ENCODE data around the gene GALNT18. TPM values are rescaled to one million over a fixed set of nuclear protein-coding genes. Genes with fewer than 3 reads are reported as not detected.

The GALNT18 gene
- total and polyA plus RNA-seq, 2 experiments from 2014 or later = 4.3 to 10.8 TPM

- Histone ChIP-seq H3K27me3 (ENCODE audit: insufficient read depth) (no peaks in the 10 kb centered on the region), H3K36me3 (ENCODE audit: insufficient read depth) (no peaks in the 10 kb centered on the region), H3K9me2 (ENCODE audit: insufficient read depth) (peaks cover 6% of the 10 kb centered on the region; the same call in 1 of the 2 replicates), H3K4me1 (ENCODE audit: insufficient read depth) (no peaks in the 10 kb centered on the region), H3K4me2 (no peak overlapping the region), H3K27ac (ENCODE audit: low read depth) (no peak overlapping the region), H4K20me1 (replicated peaks; ENCODE audit: insufficient read depth) (no peaks in the 10 kb centered on the region), H3K79me2 (replicated peaks; ENCODE audit: insufficient read depth) (no peaks in the 10 kb centered on the region), H3K4me3 (no peak overlapping the region), H3F3A (replicated peaks; ENCODE audit: low read depth) (no peaks in the 10 kb centered on the region), H2AFZ (no peak overlapping the region)
- H3K4me3 Mint-ChIP-seq = no peak overlapping the region
- TF ChIP-seq, protein P1, sequence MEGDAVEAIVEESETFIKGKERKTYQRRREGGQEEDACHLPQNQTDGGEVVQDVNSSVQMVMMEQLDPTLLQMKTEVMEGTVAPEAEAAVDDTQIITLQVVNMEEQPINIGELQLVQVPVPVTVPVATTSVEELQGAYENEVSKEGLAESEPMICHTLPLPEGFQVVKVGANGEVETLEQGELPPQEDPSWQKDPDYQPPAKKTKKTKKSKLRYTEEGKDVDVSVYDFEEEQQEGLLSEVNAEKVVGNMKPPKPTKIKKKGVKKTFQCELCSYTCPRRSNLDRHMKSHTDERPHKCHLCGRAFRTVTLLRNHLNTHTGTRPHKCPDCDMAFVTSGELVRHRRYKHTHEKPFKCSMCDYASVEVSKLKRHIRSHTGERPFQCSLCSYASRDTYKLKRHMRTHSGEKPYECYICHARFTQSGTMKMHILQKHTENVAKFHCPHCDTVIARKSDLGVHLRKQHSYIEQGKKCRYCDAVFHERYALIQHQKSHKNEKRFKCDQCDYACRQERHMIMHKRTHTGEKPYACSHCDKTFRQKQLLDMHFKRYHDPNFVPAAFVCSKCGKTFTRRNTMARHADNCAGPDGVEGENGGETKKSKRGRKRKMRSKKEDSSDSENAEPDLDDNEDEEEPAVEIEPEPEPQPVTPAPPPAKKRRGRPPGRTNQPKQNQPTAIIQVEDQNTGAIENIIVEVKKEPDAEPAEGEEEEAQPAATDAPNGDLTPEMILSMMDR (conservative IDR thresholded peaks at IDR 0.05; ENCODE audit: low read depth in 2 of 2) = peak in 1 of 2 experiments; percentile 43; a peak in 2 of 4 replicates
- TF ChIP-seq EZH2phosphoT487 (IDR thresholded peaks at IDR 0.05; ENCODE audit: unreplicated experiment) (no peak), ETS1 (IDR thresholded peaks at IDR 0.05) (no peak)
- no peaks in the 10 kb centered on the region for H3K36me3 Mint-ChIP-seq (ENCODE audit: low read depth)
- no peaks in the 10 kb centered on the region for H3K9me3 Mint-ChIP-seq
- ATAC-seq (no peak), DNase-seq (ENCODE audit: low spot score) (no peak)
- 0 out of 3 replicates have a peak, but pooled peaks cover 4% of the 10 kb centered on the region for H3K4me1 Mint-ChIP-seq
- no peak overlapping the region for H3K27ac Mint-ChIP-seq
- H3K27me3 Mint-ChIP-seq (ENCODE audit: insufficient read depth, low read depth, poor library complexity) = peaks cover 5% of the 10 kb centered on the region
Observed at GRCh38 chr11:11493698-11494097, 128.1 kb downstream of the GALNT18 start.

- Histone ChIP-seq H3K79me2 (replicated peaks; ENCODE audit: insufficient read depth) (no peaks in the 10 kb centered on the region), H2AFZ (no peak overlapping the region), H3K4me2 (no peak overlapping the region), H3K27ac (ENCODE audit: low read depth) (no peak overlapping the region), H3K4me1 (ENCODE audit: insufficient read depth) (no peaks in the 10 kb centered on the region), H3K27me3 (ENCODE audit: insufficient read depth) (no peaks in the 10 kb centered on the region), H3K4me3 (no peak overlapping the region), H3F3A (replicated peaks; ENCODE audit: low read depth) (no peaks in the 10 kb centered on the region), H3K9me2 (ENCODE audit: insufficient read depth) (peaks cover 10% of the 10 kb centered on the region; the same call in 1 of the 2 replicates), H3K36me3 (ENCODE audit: insufficient read depth) (no peaks in the 10 kb centered on the region), H4K20me1 (replicated peaks; ENCODE audit: insufficient read depth) (no peaks in the 10 kb centered on the region; the same call in 1 of the 2 replicates)
- Mint-ChIP-seq H3K27ac (no peak overlapping the region), H3K4me1 (peaks cover 4% of the 10 kb centered on the region; the same call in 1 of the 3 replicates), H3K27me3 (ENCODE audit: insufficient read depth, low read depth, poor library complexity) (peaks cover 5% of the 10 kb centered on the region), H3K4me3 (no peak overlapping the region), H3K36me3 (ENCODE audit: low read depth) (no peaks in the 10 kb centered on the region), H3K9me3 (no peaks in the 10 kb centered on the region)
- DNase-seq (ENCODE audit: low spot score) (no peak), ATAC-seq (no peak)
- TF ChIP-seq NANOG (IDR thresholded peaks at IDR 0.05; ENCODE audit: borderline replicate concordance) (no peak), ZNF331 (CRISPR knock-in tag; IDR thresholded peaks at IDR 0.05; ENCODE audit: low read depth) (no peak), EZH2phosphoT487 (IDR thresholded peaks at IDR 0.05; ENCODE audit: unreplicated experiment) (no peak), ZNF114 (CRISPR knock-in tag; IDR thresholded peaks at IDR 0.05) (no peak), EZH2 (IDR thresholded peaks at IDR 0.05; ENCODE audit: low read depth, unreplicated experiment) (no peak), POLR2AphosphoS5 (IDR thresholded peaks at IDR 0.05; ENCODE audit: low read depth) (no peak), STAT1 (IDR thresholded peaks at IDR 0.05; ENCODE audit: unreplicated experiment) (no peak)
- TF ChIP-seq, protein P2, sequence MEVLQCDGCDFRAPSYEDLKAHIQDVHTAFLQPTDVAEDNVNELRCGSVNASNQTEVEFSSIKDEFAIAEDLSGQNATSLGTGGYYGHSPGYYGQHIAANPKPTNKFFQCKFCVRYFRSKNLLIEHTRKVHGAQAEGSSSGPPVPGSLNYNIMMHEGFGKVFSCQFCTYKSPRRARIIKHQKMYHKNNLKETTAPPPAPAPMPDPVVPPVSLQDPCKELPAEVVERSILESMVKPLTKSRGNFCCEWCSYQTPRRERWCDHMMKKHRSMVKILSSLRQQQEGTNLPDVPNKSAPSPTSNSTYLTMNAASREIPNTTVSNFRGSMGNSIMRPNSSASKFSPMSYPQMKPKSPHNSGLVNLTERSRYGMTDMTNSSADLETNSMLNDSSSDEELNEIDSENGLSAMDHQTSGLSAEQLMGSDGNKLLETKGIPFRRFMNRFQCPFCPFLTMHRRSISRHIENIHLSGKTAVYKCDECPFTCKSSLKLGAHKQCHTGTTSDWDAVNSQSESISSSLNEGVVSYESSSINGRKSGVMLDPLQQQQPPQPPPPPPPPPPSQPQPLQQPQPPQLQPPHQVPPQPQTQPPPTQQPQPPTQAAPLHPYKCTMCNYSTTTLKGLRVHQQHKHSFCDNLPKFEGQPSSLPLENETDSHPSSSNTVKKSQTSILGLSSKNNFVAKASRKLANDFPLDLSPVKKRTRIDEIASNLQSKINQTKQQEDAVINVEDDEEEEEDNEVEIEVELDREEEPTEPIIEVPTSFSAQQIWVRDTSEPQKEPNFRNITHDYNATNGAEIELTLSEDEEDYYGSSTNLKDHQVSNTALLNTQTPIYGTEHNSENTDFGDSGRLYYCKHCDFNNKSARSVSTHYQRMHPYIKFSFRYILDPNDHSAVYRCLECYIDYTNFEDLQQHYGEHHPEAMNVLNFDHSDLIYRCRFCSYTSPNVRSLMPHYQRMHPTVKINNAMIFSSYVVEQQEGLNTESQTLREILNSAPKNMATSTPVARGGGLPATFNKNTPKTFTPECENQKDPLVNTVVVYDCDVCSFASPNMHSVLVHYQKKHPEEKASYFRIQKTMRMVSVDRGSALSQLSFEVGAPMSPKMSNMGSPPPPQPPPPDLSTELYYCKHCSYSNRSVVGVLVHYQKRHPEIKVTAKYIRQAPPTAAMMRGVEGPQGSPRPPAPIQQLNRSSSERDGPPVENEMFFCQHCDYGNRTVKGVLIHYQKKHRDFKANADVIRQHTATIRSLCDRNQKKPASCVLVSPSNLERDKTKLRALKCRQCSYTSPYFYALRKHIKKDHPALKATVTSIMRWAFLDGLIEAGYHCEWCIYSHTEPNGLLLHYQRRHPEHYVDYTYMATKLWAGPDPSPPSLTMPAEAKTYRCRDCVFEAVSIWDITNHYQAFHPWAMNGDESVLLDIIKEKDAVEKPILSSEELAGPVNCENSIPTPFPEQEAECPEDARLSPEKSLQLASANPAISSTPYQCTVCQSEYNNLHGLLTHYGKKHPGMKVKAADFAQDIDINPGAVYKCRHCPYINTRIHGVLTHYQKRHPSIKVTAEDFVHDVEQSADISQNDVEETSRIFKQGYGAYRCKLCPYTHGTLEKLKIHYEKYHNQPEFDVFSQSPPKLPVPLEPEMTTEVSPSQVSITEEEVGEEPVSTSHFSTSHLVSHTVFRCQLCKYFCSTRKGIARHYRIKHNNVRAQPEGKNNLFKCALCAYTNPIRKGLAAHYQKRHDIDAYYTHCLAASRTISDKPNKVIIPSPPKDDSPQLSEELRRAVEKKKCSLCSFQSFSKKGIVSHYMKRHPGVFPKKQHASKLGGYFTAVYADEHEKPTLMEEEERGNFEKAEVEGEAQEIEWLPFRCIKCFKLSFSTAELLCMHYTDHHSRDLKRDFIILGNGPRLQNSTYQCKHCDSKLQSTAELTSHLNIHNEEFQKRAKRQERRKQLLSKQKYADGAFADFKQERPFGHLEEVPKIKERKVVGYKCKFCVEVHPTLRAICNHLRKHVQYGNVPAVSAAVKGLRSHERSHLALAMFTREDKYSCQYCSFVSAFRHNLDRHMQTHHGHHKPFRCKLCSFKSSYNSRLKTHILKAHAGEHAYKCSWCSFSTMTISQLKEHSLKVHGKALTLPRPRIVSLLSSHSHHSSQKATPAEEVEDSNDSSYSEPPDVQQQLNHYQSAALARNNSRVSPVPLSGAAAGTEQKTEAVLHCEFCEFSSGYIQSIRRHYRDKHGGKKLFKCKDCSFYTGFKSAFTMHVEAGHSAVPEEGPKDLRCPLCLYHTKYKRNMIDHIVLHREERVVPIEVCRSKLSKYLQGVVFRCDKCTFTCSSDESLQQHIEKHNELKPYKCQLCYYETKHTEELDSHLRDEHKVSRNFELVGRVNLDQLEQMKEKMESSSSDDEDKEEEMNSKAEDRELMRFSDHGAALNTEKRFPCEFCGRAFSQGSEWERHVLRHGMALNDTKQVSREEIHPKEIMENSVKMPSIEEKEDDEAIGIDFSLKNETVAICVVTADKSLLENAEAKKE (CRISPR knock-in tag; IDR thresholded peaks at IDR 0.05) = no peak
- TF ChIP-seq, protein P1 (conservative IDR thresholded peaks at IDR 0.05; ENCODE audit: low read depth in 2 of 2) = no peak
Observed at GRCh38 chr11:11491589-11491988, 130.2 kb downstream of the GALNT18 start.
